Astrocyte (in vitro differentiated cells and primary cell): ENCODE data around the gene SYNM. TPM values are rescaled to one million over a fixed set of nuclear protein-coding genes. Genes with fewer than 3 reads are reported as not detected.

Experiments used
- DNase-seq: peaks from one replicate; pipeline ENCODE4 v3.0.0-alpha.2; 2010; ENCODE audit warnings: low read depth
- FAIRE-seq: peaks from 2 replicates; lab custom pipeline; 2011; peaks lifted over from hg19 to GRCh38; lab: Jason Lieb, UNC
- H2AFZ ChIP-seq: 2 replicates; pipeline ENCODE4 v1.6.0; 2012; ENCODE audit warnings: low read depth, low read length, inconsistent platforms
- H3K27ac ChIP-seq: 2 replicates; pipeline ENCODE4 v1.5.1; 2011; ENCODE audit warnings: low read depth, low read length, inconsistent platforms
- H3K27me3 ChIP-seq: 2 replicates; pipeline ENCODE4 v1.6.0; 2011; ENCODE audit warnings: low read length, inconsistent platforms; ENCODE audit not compliant: insufficient read depth
- H3K36me3 ChIP-seq: 2 replicates; pipeline ENCODE4 v1.5.1; 2011; ENCODE audit warnings: low read length, inconsistent platforms; ENCODE audit not compliant: insufficient read depth
- H3K4me1 ChIP-seq: 2 replicates; pipeline ENCODE4 v1.5.1; 2011; ENCODE audit warnings: low read length, inconsistent platforms; ENCODE audit not compliant: insufficient read depth
- H3K4me2 ChIP-seq: 2 replicates; pipeline ENCODE4 v1.6.0; 2012; ENCODE audit warnings: low read length, inconsistent platforms
- H3K4me3 ChIP-seq: 2 replicates; pipeline ENCODE4 v1.5.1; 2011; ENCODE audit warnings: low read depth, mild to moderate bottlenecking, low read length, inconsistent platforms; ENCODE audit not compliant: insufficient read depth
- H3K79me2 ChIP-seq: 2 replicates; pipeline ENCODE4 v1.6.0; 2012; ENCODE audit warnings: mild to moderate bottlenecking, low read length, inconsistent platforms; ENCODE audit not compliant: insufficient read depth
- H3K9ac ChIP-seq: 2 replicates; pipeline ENCODE4 v1.6.0; 2012; ENCODE audit warnings: mild to moderate bottlenecking, low read length, inconsistent platforms
- H3K9me3 ChIP-seq: 2 replicates; pipeline ENCODE4 v1.5.1; 2012; ENCODE audit warnings: low read depth, mild to moderate bottlenecking, low read length, inconsistent platforms; ENCODE audit not compliant: insufficient read depth
- H4K20me1 ChIP-seq: 2 replicates; pipeline ENCODE4 v1.6.0; 2012; ENCODE audit warnings: low read length, inconsistent platforms; ENCODE audit not compliant: insufficient read depth
- H3K27ac Mint-ChIP-seq: one replicate; pipeline ENCODE4 v1.8.0; 2021; ENCODE audit warnings: mild to moderate bottlenecking, mixed read lengths; ENCODE audit not compliant: unreplicated experiment
- H3K27me3 Mint-ChIP-seq: one replicate; pipeline ENCODE4 v1.8.0; 2021; ENCODE audit warnings: low read depth, mixed read lengths; ENCODE audit not compliant: unreplicated experiment
- H3K36me3 Mint-ChIP-seq: one replicate; pipeline ENCODE4 v1.8.0; 2021; ENCODE audit warnings: low read depth, mixed read lengths; ENCODE audit not compliant: unreplicated experiment
- H3K4me1 Mint-ChIP-seq: one replicate; pipeline ENCODE4 v1.8.0; 2021; ENCODE audit warnings: low read depth, mixed read lengths; ENCODE audit not compliant: unreplicated experiment
- H3K4me3 Mint-ChIP-seq: one replicate; pipeline ENCODE4 v1.8.0; 2021; ENCODE audit warnings: mild to moderate bottlenecking, moderate library complexity, mixed read lengths; ENCODE audit not compliant: unreplicated experiment
- H3K9me3 Mint-ChIP-seq: one replicate; pipeline ENCODE4 v1.8.0; 2021; ENCODE audit warnings: mild to moderate bottlenecking, mixed read lengths; ENCODE audit not compliant: unreplicated experiment
- CTCF ChIP-seq: IDR thresholded peaks from 2 replicates; pipeline ENCODE4 v1.5.1; 2011; ENCODE audit warnings: low read depth, mild to moderate bottlenecking, inconsistent platforms, low read length, moderate library complexity; ENCODE audit not compliant: insufficient read depth
- EZH2 ChIP-seq: IDR thresholded peaks from 2 replicates; pipeline ENCODE4 v1.6.1; 2012; ENCODE audit warnings: mild to moderate bottlenecking, low read length, inconsistent platforms; ENCODE audit not compliant: insufficient read depth
- total RNA-seq: library from RNA; stranded (reverse); gene quantifications from 2 replicates; pipeline ENCODE4 v1.2.1, GENCODE V29; 2021

SYNM gene
- total RNA-seq, 1 donor from 2014 or later = 9.7 TPM

DNA sequence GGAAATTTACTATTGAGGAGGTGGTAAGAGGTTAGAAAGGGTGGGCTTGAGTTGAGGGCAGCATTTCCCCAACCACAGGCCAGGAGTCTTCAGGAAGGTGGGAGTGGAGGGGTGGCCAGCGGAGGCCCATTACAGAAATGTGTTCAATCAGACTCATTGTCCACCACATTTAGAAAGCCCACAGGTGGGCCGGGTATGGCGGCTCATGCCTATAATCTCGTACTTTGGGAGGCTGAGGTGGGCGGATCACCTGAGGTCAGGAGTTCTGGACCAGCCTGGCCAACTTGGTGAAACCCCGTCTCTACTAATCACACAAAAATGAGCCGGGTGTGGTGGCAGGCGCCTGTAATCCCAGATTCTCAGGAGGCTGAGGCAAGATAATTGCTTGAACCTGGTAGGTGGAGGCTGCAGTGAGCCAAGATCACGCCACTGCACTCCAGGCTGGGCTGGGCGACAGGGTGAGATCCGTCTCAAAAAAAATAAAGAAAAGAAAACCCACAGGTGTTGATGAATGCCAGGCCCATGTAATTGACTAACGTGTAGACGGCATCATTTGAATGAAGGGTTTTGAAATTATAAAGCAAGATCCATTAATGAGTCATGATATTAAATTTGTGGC is 12.2 kb upstream of the SYNM start:
- DNase-seq (no peak), FAIRE-seq (no peak)
- H3K9me3 Mint-ChIP-seq = no peaks in the 10 kb centered on the region
- Histone ChIP-seq H3K4me1 (no peaks in the 10 kb centered on the region), H3K9me3 (no peaks in the 10 kb centered on the region), H3K9ac (no peak overlapping the region), H3K4me2 (no peak overlapping the region), H3K4me3 (no peak overlapping the region), H3K79me2 (no peaks in the 10 kb centered on the region), H4K20me1 (no peaks in the 10 kb centered on the region), H2AFZ (no peak overlapping the region), H3K36me3 (no peaks in the 10 kb centered on the region), H3K27ac (no peak overlapping the region), H3K27me3 (no peaks in the 10 kb centered on the region)
- H3K36me3 Mint-ChIP-seq = peaks cover 1% of the 10 kb centered on the region
- TF ChIP-seq CTCF (no peak), EZH2 (no peak)
- H3K27ac Mint-ChIP-seq = no peak overlapping the region
- peaks cover 24% of the 10 kb centered on the region for H3K27me3 Mint-ChIP-seq
- no peaks in the 10 kb centered on the region for H3K4me1 Mint-ChIP-seq
- no peak overlapping the region for H3K4me3 Mint-ChIP-seq

- H3K27me3 Mint-ChIP-seq = peaks cover 47% of the 10 kb centered on the region
- H4K20me1 ChIP-seq = no peaks in the 10 kb centered on the region
- no peaks in the 10 kb centered on the region for H3K27me3 ChIP-seq
- FAIRE-seq (no peak), DNase-seq (no peak)
- H3K27ac ChIP-seq = no peak overlapping the region
- no peak overlapping the region for H3K4me3 ChIP-seq
- H3K27ac Mint-ChIP-seq = no peak overlapping the region
- no peaks in the 10 kb centered on the region for H3K4me1 ChIP-seq
- peaks cover 1% of the 10 kb centered on the region for H3K36me3 Mint-ChIP-seq
- no peaks in the 10 kb centered on the region for H3K36me3 ChIP-seq
- peaks cover 2% of the 10 kb centered on the region for H3K9me3 ChIP-seq
- no peak overlapping the region for H3K9ac ChIP-seq
- H2AFZ ChIP-seq = no peak overlapping the region
- H3K9me3 Mint-ChIP-seq = no peaks in the 10 kb centered on the region
- no peak overlapping the region for H3K4me3 Mint-ChIP-seq
- no peak overlapping the region for H3K4me2 ChIP-seq
- no peaks in the 10 kb centered on the region for H3K4me1 Mint-ChIP-seq
- H3K79me2 ChIP-seq = no peaks in the 10 kb centered on the region
- TF ChIP-seq EZH2 (no peak), CTCF (no peak)
Measured at GRCh38 chr15:99095626-99096025, 9.3 kb upstream of the SYNM start.

- Histone ChIP-seq H3K4me3 (no peak overlapping the region), H3K4me1 (no peaks in the 10 kb centered on the region), H3K9me3 (peaks cover 2% of the 10 kb centered on the region), H3K4me2 (no peak overlapping the region), H3K27me3 (peaks cover 2% of the 10 kb centered on the region), H3K27ac (no peak overlapping the region), H3K9ac (no peak overlapping the region), H3K36me3 (no peaks in the 10 kb centered on the region), H3K79me2 (no peaks in the 10 kb centered on the region), H2AFZ (no peak overlapping the region), H4K20me1 (no peaks in the 10 kb centered on the region)
- Mint-ChIP-seq H3K27me3 (peaks cover 47% of the 10 kb centered on the region), H3K9me3 (no peaks in the 10 kb centered on the region), H3K4me3 (no peak overlapping the region), H3K4me1 (no peaks in the 10 kb centered on the region), H3K27ac (no peak overlapping the region), H3K36me3 (peaks cover 1% of the 10 kb centered on the region)
- TF ChIP-seq CTCF = no peak
- TF ChIP-seq EZH2 = no peak
- no peak for FAIRE-seq
- no peak for DNase-seq
Measured at GRCh38 chr15:99096173-99096893, 8.5 kb upstream of the SYNM start.
